Uterus (tissue), 4 donors: ENCODE data around the gene VSTM2A. TPM values are rescaled to one million over a fixed set of nuclear protein-coding genes. Genes with fewer than 3 reads are reported as not detected.
"Not testable (repeated sequence)": the region's sequence is repeated elsewhere in the genome, so short reads cannot be mapped to it uniquely, and the experiment has no call there.

Source experiments
- DNase-seq, 2 donors: peaks; one replicate each; pipeline ENCODE4 v3.0.0-alpha.2; 2019 to 2020
- H3K27ac ChIP-seq, 2 donors: fragments of 200-600 bp; sonication (generic); 1 replicate in 1 of 2; 2 replicates in 1 of 2; pipeline ENCODE4 v1.5.1; 2016 to 2018
- H3K27me3 ChIP-seq, 2 donors: fragments of 200-600 bp; sonication (generic); one replicate each; pipeline ENCODE4 v1.5.1; 2018 to 2019; ENCODE audit warnings: control low read depth in 1 of 2
- H3K36me3 ChIP-seq, 2 donors: fragments of 200-600 bp; sonication (generic); one replicate each; pipeline ENCODE4 v1.5.1; 2019; ENCODE audit warnings: control low read depth in 1 of 2
- H3K4me1 ChIP-seq, 2 donors: fragments of 200-600 bp; sonication (generic); one replicate each; pipeline ENCODE4 v1.5.1; 2018 to 2019; ENCODE audit warnings: control low read depth in 1 of 2
- H3K4me3 ChIP-seq, 2 donors: fragments of 200-600 bp; sonication (generic); 1 replicate in 1 of 2; 2 replicates in 1 of 2; pipeline ENCODE4 v1.5.1; 2018 to 2019; ENCODE audit warnings: mild to moderate bottlenecking in 1 of 2
- H3K9me3 ChIP-seq, 2 donors: fragments of 200-600 bp; sonication (generic); one replicate each; pipeline ENCODE4 v1.5.1; 2019; ENCODE audit warnings: control low read depth in 1 of 2
- CTCF ChIP-seq, 4 experiments: fragments of 200-600 bp in 2 of 4; fragments of 450-650 bp in 2 of 4; sonication (generic) in 2 of 4; IDR thresholded peaks; one replicate each; pipeline ENCODE4 v1.5.1; 2016 to 2019; ENCODE audit warnings: antibody characterized with exemption in 4 of 4, mild to moderate bottlenecking in 2 of 4, moderate library complexity in 1 of 4
- POLR2A ChIP-seq, 2 donors: fragments of 450-650 bp; IDR thresholded peaks; one replicate each; pipeline ENCODE4 v1.6.1; 2016; ENCODE audit warnings: antibody characterized with exemption in 2 of 2, mild to moderate bottlenecking in 1 of 2, moderate library complexity in 1 of 2
- intact Hi-C: fragments of 100-400 bp; cut with DNase I; formaldehyde crosslinking; loops from one replicate; pipeline ENCODE4 v1.15.1; 2023; ENCODE audit warnings: low total_unique reads
- total RNA-seq, 4 donors: library from RNA; depleted of rRNA in 3 of 4; stranded (reverse); fragments of >200 nt in 3 of 4; gene quantifications; one replicate each; pipeline versions ENCODE4 v1.1.0 to v1.2.4, GENCODE V29; 2014 to 2023
- donor health status: DM: yes; HTN: yes; CAD: no.

Gene VSTM2A
- under 1 TPM in 1 of 4 donors, not detected in 3; 0.28 TPM for total RNA-seq

- no peak within 1 kb of the TSS for H3K27ac ChIP-seq
- H3K27me3 ChIP-seq, result peaks cover 0 to 35% of the 10 kb centered on the region in 2 donors
- H3K9me3 ChIP-seq, result no peaks in the 10 kb centered on the region
- TF ChIP-seq POLR2A (IDR thresholded peaks at IDR 0.05), result no peak
- TF ChIP-seq CTCF (IDR thresholded peaks at IDR 0.05), result no peak
- H3K4me1 ChIP-seq, result no peaks in the 10 kb centered on the region
- DNase-seq, result no peak
- peak within 1 kb of the TSS in 1 of 2 donors; percentile 16 for H3K4me3 ChIP-seq
- no peaks in the 10 kb centered on the region for H3K36me3 ChIP-seq
- intact Hi-C loops, result no loop called here
Observed at GRCh38 chr7:54541669-54542625, at the start of gene VSTM2A. Gene VSTM2A (plus strand): TSS chr7:54542375. CDS start chr7:54542731, 356 bp downstream.

GRCh38 chr7:54504531-54504930 lies 37.6 kb upstream of the VSTM2A start:
- intact Hi-C loops, H3K4me1 ChIP-seq, H3K27me3 ChIP-seq, H3K9me3 ChIP-seq, H3K4me3 ChIP-seq, DNase-seq, H3K36me3 ChIP-seq, H3K27ac ChIP-seq: not testable (repeated sequence)

GRCh38 chr7:54529568-54529967 lies 12.6 kb upstream of the VSTM2A start:
- no peaks in the 10 kb centered on the region for H3K27me3 ChIP-seq
- no peaks in the 10 kb centered on the region for H3K4me1 ChIP-seq
- TF ChIP-seq POLR2A (IDR thresholded peaks at IDR 0.05) (no peak), CTCF (IDR thresholded peaks at IDR 0.05) (no peak)
- H3K4me3 ChIP-seq, result no peak overlapping the region
- no peaks in the 10 kb centered on the region for H3K9me3 ChIP-seq
- intact Hi-C loops, result no loop called here
- no peak overlapping the region for H3K27ac ChIP-seq
- no peaks in the 10 kb centered on the region for H3K36me3 ChIP-seq
- no peak for DNase-seq

GRCh38 chr7:54538122-54538521 lies 4.1 kb upstream of the VSTM2A start:
- intact Hi-C loops, result no loop called here
- Histone ChIP-seq H3K4me3 (no peak overlapping the region), H3K4me1 (no peaks in the 10 kb centered on the region), H3K36me3 (no peaks in the 10 kb centered on the region), H3K27ac (no peak overlapping the region), H3K27me3 (peaks cover 0 to 19% of the 10 kb centered on the region in 2 donors), H3K9me3 (no peaks in the 10 kb centered on the region)
- no peak for DNase-seq
- TF ChIP-seq CTCF (IDR thresholded peaks at IDR 0.05), result no peak

- Histone ChIP-seq H3K36me3 (no peaks in the 10 kb centered on the region), H3K9me3 (no peaks in the 10 kb centered on the region), H3K27me3 (peaks cover 0 to 35% of the 10 kb centered on the region in 2 donors), H3K4me3 (no peak overlapping the region), H3K4me1 (no peaks in the 10 kb centered on the region), H3K27ac (no peak overlapping the region)
- no peak for TF ChIP-seq POLR2A (IDR thresholded peaks at IDR 0.05)
- TF ChIP-seq CTCF (IDR thresholded peaks at IDR 0.05), result no peak
- no peak for DNase-seq
- intact Hi-C loops, result no loop called here
Observed at GRCh38 chr7:54543051-54543488, 895 bp downstream of the VSTM2A start.
